GM18951 (cell line): ENCODE results near the gene RPS27L.

ENCODE experiments used
- POLR2A ChIP-seq: IDR thresholded peaks from 4 replicates; pipeline ENCODE4 v1.6.1; 2011; ENCODE audit warnings: mild to moderate bottlenecking; ENCODE audit not compliant: insufficient read length, insufficient read depth; ENCODE audit errors: extremely low read depth
- in situ Hi-C: fragments of 300-500 bp; cut with MboI; formaldehyde crosslinking; loops from one replicate; pipeline ENCODE4 v1.12.0; 2022; ENCODE audit warnings: low sequenced_read_pairs, mixed read lengths, inconsistent platforms; ENCODE audit not compliant: unreplicated experiment

Gene RPS27L

GRCh38 chr15:63140936-63141335, 16.3 kb downstream of the RPS27L start:
- TF ChIP-seq POLR2A: no peak
- in situ Hi-C loops: no loop called here

GRCh38 chr15:63136742-63137141, 20.5 kb downstream of the RPS27L start:
- no peak for TF ChIP-seq POLR2A
- in situ Hi-C loops: no loop called here

GRCh38 chr15:63135804-63136203, 21.5 kb downstream of the RPS27L start:
- in situ Hi-C loops: no loop called here
- TF ChIP-seq POLR2A: no peak

DNA sequence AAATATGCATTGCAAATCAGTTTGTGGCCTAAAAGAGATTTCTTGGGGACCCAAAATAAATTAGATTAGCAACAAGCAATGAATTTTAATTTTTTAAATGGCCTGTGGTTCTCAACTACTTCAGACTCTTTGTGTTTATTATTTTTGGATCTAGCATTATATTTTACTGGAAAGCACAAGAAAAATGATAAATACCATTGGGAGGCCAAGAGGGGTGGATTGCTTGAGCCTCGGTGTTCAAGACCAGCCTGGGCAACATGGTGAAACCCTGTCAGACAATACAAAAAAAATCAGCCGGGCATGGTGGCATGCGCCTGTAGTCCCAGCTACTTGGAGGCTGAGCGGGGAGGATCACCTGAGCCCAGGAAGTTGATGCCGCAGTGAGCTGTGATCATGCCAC, 22.0 kb downstream of the RPS27L start:
- in situ Hi-C loops: no loop called here
- no peak for TF ChIP-seq POLR2A

DNA sequence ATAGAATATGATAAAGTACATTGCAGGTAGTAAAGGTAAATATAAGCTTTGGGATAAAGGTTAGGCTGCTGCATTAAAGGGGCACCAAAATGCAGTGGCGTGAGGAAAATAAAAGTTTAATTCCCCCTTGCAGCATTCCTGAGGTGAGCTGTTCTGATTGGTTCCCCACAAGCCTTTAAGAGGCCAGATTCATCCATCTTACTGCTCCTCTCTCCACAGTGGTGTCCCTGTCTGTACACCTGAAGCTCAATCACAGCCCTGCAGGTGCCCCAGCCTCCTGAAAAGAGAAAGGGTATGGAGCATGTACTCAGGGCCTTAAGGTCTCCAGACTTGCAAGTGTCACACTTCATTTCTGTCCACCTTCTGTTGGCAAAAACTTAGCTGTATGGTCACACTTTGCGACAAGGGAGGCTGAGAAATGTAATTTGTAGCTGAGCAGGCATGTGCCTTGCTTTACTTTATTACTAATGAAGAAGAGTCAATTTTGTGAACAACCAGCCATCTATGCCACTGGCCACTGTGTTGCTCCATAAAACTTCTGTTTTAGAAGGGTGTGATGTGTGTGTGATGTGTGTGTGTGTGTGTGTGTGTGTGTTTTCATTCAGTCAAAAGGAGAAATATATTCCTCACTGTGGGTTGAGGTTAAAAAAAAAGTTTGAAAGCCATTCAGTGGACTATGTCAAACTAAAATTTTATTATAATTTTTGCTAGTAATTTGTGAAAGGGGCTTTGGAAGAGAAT, 22.9 kb downstream of the RPS27L start:
- in situ Hi-C loops: no loop called here
- TF ChIP-seq POLR2A: no peak

- in situ Hi-C loops: no loop called here
- no peak for TF ChIP-seq POLR2A
Observed at GRCh38 chr15:63133786-63134185, 23.5 kb downstream of the RPS27L start.

DNA sequence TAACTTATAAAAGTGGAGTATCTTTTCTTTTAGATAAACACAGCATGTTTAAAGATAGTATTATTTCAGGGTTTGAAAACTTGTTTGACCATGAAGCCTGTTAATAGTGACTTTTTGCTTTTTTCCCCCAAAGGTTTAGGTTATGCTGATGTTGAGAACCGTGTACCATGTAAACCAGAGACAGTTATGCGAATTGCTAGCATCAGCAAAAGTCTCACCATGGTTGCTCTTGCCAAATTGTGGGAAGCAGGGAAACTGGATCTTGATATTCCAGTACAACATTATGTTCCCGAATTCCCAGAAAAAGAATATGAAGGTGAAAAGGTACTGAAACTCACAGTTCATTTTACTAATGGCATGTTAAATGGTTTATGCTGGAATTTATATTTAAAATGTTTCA, 30.6 kb downstream of the RPS27L start:
- in situ Hi-C loops: no loop called here
- no peak for TF ChIP-seq POLR2A

DNA sequence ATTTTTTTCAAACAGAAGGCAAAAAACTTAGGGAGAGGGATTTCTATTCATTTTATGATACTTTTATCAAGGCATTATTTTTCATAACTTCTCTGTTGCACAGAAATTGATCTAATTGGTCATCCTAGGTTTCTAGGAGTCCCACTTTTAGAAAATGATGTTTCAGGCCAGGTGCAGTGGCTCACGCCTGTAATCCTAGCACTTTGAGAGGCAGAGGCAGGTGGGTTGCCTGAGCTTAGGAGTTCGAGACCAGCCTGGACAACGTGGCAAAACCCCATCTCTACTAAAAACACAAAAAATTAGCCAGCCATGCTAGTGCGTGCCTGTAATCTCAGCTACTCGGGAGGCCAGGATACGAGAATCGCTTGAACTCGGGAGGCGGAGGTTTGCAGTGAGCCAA, 32.8 kb downstream of the RPS27L start:
- no peak for TF ChIP-seq POLR2A
- in situ Hi-C loops: no loop called here

DNA sequence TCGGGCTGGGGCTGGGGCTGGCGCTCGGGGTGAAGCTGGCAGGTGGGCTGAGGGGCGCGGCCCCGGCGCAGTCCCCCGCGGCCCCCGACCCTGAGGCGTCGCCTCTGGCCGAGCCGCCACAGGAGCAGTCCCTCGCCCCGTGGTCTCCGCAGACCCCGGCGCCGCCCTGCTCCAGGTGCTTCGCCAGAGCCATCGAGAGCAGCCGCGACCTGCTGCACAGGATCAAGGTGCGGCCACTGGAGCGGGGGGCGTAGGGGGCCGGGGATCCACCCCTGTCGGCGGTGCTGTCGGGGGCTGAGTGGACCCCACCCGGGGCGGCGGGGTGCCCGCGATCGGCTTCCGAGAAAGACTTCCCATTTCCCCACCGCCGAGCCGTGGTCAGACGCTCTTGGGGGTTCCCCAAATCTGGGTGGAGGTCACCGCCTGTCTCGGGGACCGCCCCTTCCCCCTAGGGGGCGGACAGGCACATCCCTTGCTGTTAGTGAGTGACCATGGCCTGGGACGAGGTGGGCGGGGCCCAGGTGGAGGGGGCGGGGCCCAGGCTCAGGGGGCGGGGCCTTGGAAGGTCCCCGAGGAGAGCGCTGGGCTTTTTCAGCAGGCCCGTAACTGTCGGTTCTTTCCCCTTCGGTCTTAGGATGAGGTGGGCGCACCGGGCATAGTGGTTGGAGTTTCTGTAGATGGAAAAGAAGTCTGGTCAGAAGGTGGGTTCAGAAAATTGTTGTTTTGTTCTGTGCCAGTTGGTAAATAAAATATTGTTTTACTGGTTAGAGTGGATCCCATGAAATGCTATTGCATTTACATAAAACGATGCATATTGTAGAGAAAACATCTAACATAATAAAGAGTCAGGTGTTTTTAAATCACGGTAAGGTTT, 35.0 kb downstream of the RPS27L start:
- in situ Hi-C loops: no loop called here

GRCh38 chr15:63121382-63122001, 35.8 kb downstream of the RPS27L start, which contains the start of gene LACTB:
Gene LACTB, plus strand, starts transcription at chr15:63121861. Its CDS starts 11 bp downstream, at chr15:63121872.
- TF ChIP-seq POLR2A: peak; percentile 60
- in situ Hi-C loops: no loop called here

More for the DNA sequence above, 35.0 kb downstream of the RPS27L start:
- TF ChIP-seq POLR2A: no peak

DNA sequence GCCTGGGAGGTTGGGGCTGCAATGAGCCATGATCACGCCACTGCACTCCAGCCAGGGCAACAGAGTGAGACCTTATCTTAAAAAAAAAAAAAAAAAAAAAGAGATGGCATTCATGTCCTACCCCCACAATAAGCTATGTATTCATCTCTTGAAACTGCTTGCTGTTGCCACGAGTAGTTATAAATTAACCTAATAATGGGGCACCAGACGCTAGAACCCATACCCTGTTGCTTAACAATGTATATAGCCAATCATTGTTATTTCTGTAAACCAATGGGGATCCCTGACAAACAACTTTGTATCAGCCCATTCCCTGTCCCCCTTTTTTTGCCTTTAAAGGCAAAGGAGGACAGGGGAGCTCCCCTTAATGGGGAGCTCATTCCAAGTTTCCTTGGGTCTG, 38.4 kb downstream of the RPS27L start:
- in situ Hi-C loops: no loop called here
- TF ChIP-seq POLR2A: no peak

GRCh38 chr15:63114465-63114864, 42.8 kb downstream of the RPS27L start:
- in situ Hi-C loops: no loop called here
- no peak for TF ChIP-seq POLR2A

GRCh38 chr15:63112871-63113270, 44.4 kb downstream of the RPS27L start:
- TF ChIP-seq POLR2A: no peak
- in situ Hi-C loops: no loop called here
